Measurements from ENCODE around the gene SGCA.
A peak's percentile ranks its signal among the peaks of the same experiment; 100 is the strongest.

Gene SGCA

GRCh38 chr17:50134206-50135110 is 31.3 kb upstream of the SGCA start:
- DNase-seq = no peak

- no peak for DNase-seq
Measured at GRCh38 chr17:50135316-50136095, 30.3 kb upstream of the SGCA start.

- no peak for DNase-seq
Measured at GRCh38 chr17:50136096-50136687, 29.6 kb upstream of the SGCA start.

- no peak for DNase-seq
Measured at GRCh38 chr17:50137042-50137441, 28.8 kb upstream of the SGCA start.

- DNase-seq = no peak
Measured at GRCh38 chr17:50139185-50139783, 26.5 kb upstream of the SGCA start.

- DNase-seq = peak; percentile 75
Measured at GRCh38 chr17:50139950-50140885, 25.6 kb upstream of the SGCA start.

GRCh38 chr17:50141026-50141744 is 24.6 kb upstream of the SGCA start:
- no peak for DNase-seq

GRCh38 chr17:50141745-50142110 is 24.1 kb upstream of the SGCA start:
- no peak for DNase-seq

GRCh38 chr17:50143461-50144176 is 22.2 kb upstream of the SGCA start:
- DNase-seq = no peak

GRCh38 chr17:50144355-50144754 is 21.4 kb upstream of the SGCA start:
- no peak for DNase-seq

- no peak for DNase-seq
Measured at GRCh38 chr17:50144845-50145531, 20.8 kb upstream of the SGCA start.

- DNase-seq = no peak
Measured at GRCh38 chr17:50145532-50146229, 20.1 kb upstream of the SGCA start.

GRCh38 chr17:50146230-50146926 is 19.4 kb upstream of the SGCA start:
- DNase-seq = no peak

GRCh38 chr17:50146927-50147665 is 18.7 kb upstream of the SGCA start:
- DNase-seq = no peak

- no peak for DNase-seq
Measured at GRCh38 chr17:50147841-50148225, 18.0 kb upstream of the SGCA start.

- peak; percentile 94 for DNase-seq
Measured at GRCh38 chr17:50148226-50149090, 17.3 kb upstream of the SGCA start.

GRCh38 chr17:50149091-50149416 is 16.8 kb upstream of the SGCA start:
- no peak for DNase-seq
